GM12878 (cell line): ENCODE results near the gene BNIP5. TPM values are rescaled to one million over a fixed set of nuclear protein-coding genes. Genes with fewer than 3 reads are reported as not detected.

ENCODE experiments used
- ATAC-seq: fragments of 200-7000 bp; cut with Tn5 transposase; 3 replicates; pipeline ENCODE4 v1.9.1; 2020; ENCODE audit warnings: mild to moderate bottlenecking, moderate library complexity
- Bru-seq: library from RNA; stranded (reverse); fragments of 400-500 nt; gene quantifications from one replicate; lab custom pipeline; 2021; lab: Mats Ljungman, UMichigan
- BruChase-seq, 2 experiments: library from RNA; stranded (reverse); fragments of 400-500 nt; gene quantifications; one replicate each; lab custom pipeline; 2021; lab: Mats Ljungman, UMichigan
- BruUV-seq: library from RNA; stranded (reverse); fragments of 400-500 nt; replicated peaks from 2 replicates; lab custom pipeline; 2021; lab: Mats Ljungman, UMichigan
- CTCF ChIA-PET: fragments of 300-600 bp; sonication (Branson Sonifier 250); formaldehyde crosslinking; extraction: SDS; loops from one replicate; lab custom pipeline; 2021; ENCODE audit warnings: inconsistent platforms; lab: Yijun Ruan, JAX
- POLR2A ChIA-PET: fragments of 350-600 bp; formaldehyde crosslinking; extraction: SDS; loops from one replicate; lab custom pipeline; 2021; ENCODE audit warnings: inconsistent platforms; lab: Charles Lee
- RAD21 ChIA-PET: fragments of 300-600 bp; sonication (Branson Sonifier 250); formaldehyde crosslinking; loops from one replicate; lab custom pipeline; 2023; ENCODE audit warnings: antibody characterized with exemption; ENCODE audit not compliant: unreplicated experiment; lab: Charles Lee
- SMC1A ChIA-PET: fragments of 300-600 bp; sonication (Branson Sonifier 250); formaldehyde crosslinking; loops from one replicate; lab custom pipeline; 2023; ENCODE audit not compliant: unreplicated experiment, uncharacterized antibody; lab: Charles Lee
- DNase-seq: peaks from one replicate; pipeline ENCODE4 v3.0.0-alpha.2; 2011; ENCODE audit warnings: low read depth, low spot score
- FAIRE-seq: peaks from 3 replicates; lab custom pipeline; 2011; peaks lifted over from hg19 to GRCh38; lab: Jason Lieb, UNC
- H2AFZ ChIP-seq: 2 replicates; pipeline ENCODE4 v1.6.0; 2011; ENCODE audit warnings: low read depth, low read length, control low read depth; ENCODE audit not compliant: control insufficient read depth
- H3K27ac ChIP-seq: 2 replicates; pipeline ENCODE4 v1.5.1; 2011; ENCODE audit warnings: control low read depth; ENCODE audit not compliant: control insufficient read depth, insufficient read depth
- H3K27me3 ChIP-seq, 2 experiments: replicated peaks in 1 of 2; 2 replicates each; pipeline versions ENCODE4 v1.6.0 to v1.6.1; 2011; ENCODE audit warnings: low read length in 1 of 2; ENCODE audit not compliant: control insufficient read depth in 2 of 2, insufficient read depth in 2 of 2
- H3K36me3 ChIP-seq, 2 experiments: 2 replicates each; pipeline ENCODE4 v1.5.1; 2011; ENCODE audit warnings: low read length in 1 of 2; ENCODE audit not compliant: control insufficient read depth in 2 of 2, insufficient read depth in 2 of 2
- H3K4me1 ChIP-seq: 2 replicates; pipeline ENCODE4 v1.6.1; 2011; ENCODE audit warnings: mild to moderate bottlenecking, low read length, moderate library complexity, mixed read lengths; ENCODE audit not compliant: control insufficient read depth, insufficient read depth
- H3K4me2 ChIP-seq: 2 replicates; pipeline ENCODE4 v1.6.0; 2011; ENCODE audit warnings: control low read depth; ENCODE audit not compliant: control insufficient read depth, insufficient read depth
- H3K4me3 ChIP-seq: fragments of 200-600 bp; sonication (generic); 2 replicates; pipeline ENCODE4 v1.5.1; 2016
- H3K79me2 ChIP-seq: 2 replicates; pipeline ENCODE4 v1.6.0; 2011; ENCODE audit warnings: low read length; ENCODE audit not compliant: control insufficient read depth, insufficient read depth
- H3K9ac ChIP-seq: 2 replicates; pipeline ENCODE4 v1.8.0; 2011; ENCODE audit warnings: low read length, control low read depth, mixed read lengths; ENCODE audit not compliant: control insufficient read depth, insufficient read depth
- H3K9me3 ChIP-seq: replicated peaks from 3 replicates; pipeline ENCODE4 v1.5.1; 2011; ENCODE audit warnings: mild to moderate bottlenecking, low read length; ENCODE audit not compliant: control insufficient read depth, insufficient read depth
- H4K20me1 ChIP-seq: 2 replicates; pipeline ENCODE4 v1.6.0; 2011; ENCODE audit not compliant: control insufficient read depth, insufficient read depth
- CHD2 ChIP-seq: IDR thresholded peaks from 2 replicates; pipeline ENCODE4 v1.6.1; 2011; ENCODE audit warnings: low read depth, low read length, improper control_type of control experiment, borderline replicate concordance
- ESRRA ChIP-seq: IDR thresholded peaks from 2 replicates; pipeline ENCODE4 v1.6.1; 2012; ENCODE audit warnings: mild to moderate bottlenecking, low read length, improper control_type of control experiment
- FOS ChIP-seq: IDR thresholded peaks from 3 replicates; pipeline ENCODE4 v1.6.1; 2011; ENCODE audit warnings: borderline replicate concordance; ENCODE audit not compliant: insufficient read length; ENCODE audit errors: extremely low read depth
- PAX5 ChIP-seq: IDR thresholded peaks from 2 replicates; pipeline ENCODE4 v1.6.1; 2011; ENCODE audit warnings: low read depth, low read length, borderline replicate concordance
- RFX5 ChIP-seq: IDR thresholded peaks from 2 replicates; pipeline ENCODE4 v1.6.1; 2011; ENCODE audit warnings: low read depth, low read length, improper control_type of control experiment
- RUNX3 ChIP-seq: IDR thresholded peaks from 2 replicates; pipeline ENCODE4 v1.6.1; 2012; ENCODE audit warnings: low read length, inconsistent platforms
- ZZZ3 ChIP-seq: IDR thresholded peaks from 2 replicates; pipeline ENCODE4 v1.6.1; 2011; ENCODE audit warnings: low read depth; ENCODE audit not compliant: control insufficient read depth, insufficient read length
- WGBS: methylation state at CpG from one replicate; pipeline ENCODE4 v1.1.6; 2016; ENCODE audit warnings: low lambda C conversion rate; ENCODE audit not compliant: insufficient replicate concordance, insufficient coverage; ENCODE audit errors: missing lambda C conversion rate; 5-methylcytosine and 5-hydroxymethylcytosine counted together
- in situ Hi-C: fragments of 300-500 bp; cut with MboI; formaldehyde crosslinking; loops from 9 replicates; pipeline ENCODE4 v1.14.3; 2018; ENCODE audit warnings: mixed read lengths
- intact Hi-C: fragments of 100-400 bp; cut with micrococcal nuclease; formaldehyde crosslinking; loops from one replicate; pipeline ENCODE4 v1.14.2; 2022; ENCODE audit not compliant: unreplicated experiment
- long read RNA-seq, 2 experiments: library from polyadenylated mRNA; unstranded; transcript quantifications; one replicate each; pipeline ENCODE4 v2.0.0, GENCODE V29; 2019 to 2020
- polyA minus RNA-seq, 3 experiments: library from RNA; depleted of rRNA, polyadenylated mRNA; stranded (reverse); fragments of >200 nt; gene quantifications; 2 replicates each; pipeline ENCODE4 v1.2.3, GENCODE V29; 2011
- polyA plus RNA-seq, 11 experiments: library from polyadenylated mRNA; depleted of rRNA in 4 of 11; unstranded in 6 of 11; stranded (reverse) in 5 of 11; fragments of >200 nt; fragmentation: Nextera tagmentation in 4 of 11; fragmentation: Illumina TruSeq in 1 of 11; extraction: Ambion mirVana in 4 of 11; extraction: Trizol in 1 of 11; gene quantifications; 1 replicate in 1 of 11; 2 replicates in 10 of 11; pipeline versions ENCODE4 v1.2.1 to v1.2.3, GENCODE V29; 2011 to 2016; ENCODE audit warnings: inconsistent platforms in 2 of 11, missing spikeins in 2 of 11, low read depth in 1 of 11
- total RNA-seq, 4 experiments: library from RNA; depleted of rRNA in 3 of 4; stranded (reverse); fragments of >200 nt in 3 of 4; fragmentation: Illumina TruSeq in 1 of 4; extraction: Trizol in 1 of 4; gene quantifications; 2 replicates each; pipeline versions ENCODE4 v1.2.1 to v1.2.3, GENCODE V29; 2013 to 2021
- TF ChIP-seq, protein P1 (sequence below): fragments of 450-650 bp; formaldehyde crosslinking; IDR thresholded peaks from 2 replicates; pipeline ENCODE4 v1.4.0; 2020; ENCODE audit warnings: mild to moderate bottlenecking, moderate library complexity

BNIP5 gene, protein sequence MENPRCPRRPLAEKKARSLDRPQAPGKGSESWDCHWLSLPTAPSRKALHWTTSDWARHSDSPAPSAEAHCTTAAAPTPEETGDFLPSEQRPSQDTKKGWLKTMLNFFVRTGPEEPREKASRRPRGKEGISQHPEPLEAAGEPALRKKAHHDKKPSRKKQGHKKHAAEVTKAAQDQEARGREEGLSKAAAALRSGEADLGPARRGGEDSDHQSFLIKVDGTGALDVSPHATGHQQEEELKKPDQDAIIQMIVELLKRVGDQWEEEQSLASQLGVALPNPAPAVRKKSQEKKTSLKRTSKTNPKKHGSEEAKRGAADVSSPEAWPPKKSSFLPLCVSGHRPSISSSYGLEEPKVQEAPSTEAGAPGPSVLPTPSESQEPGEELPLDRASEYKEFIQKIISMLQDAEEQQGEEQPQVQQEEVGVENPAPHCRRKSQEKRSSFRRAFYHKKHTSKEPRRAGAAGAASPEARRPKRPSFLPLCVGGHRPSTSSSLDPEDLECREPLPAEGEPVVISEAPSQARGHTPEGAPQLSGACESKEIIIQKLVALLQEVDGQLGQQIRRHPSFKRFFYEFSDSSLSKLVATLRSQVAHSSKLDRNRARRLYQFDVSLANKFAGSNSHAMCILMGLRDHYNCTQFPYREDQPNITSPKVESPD
- 0.48 and 0.86 TPM in 2 replicates for total RNA-seq (2013; cell fraction: nucleolus; rRNA removed)
- total RNA-seq (2014; rRNA removed) (0.05 and 0.06 TPM in 2 replicates), total RNA-seq (2014; rRNA removed; fragmentation: Illumina TruSeq; extraction: Trizol) (0.04 and 0.09 TPM in 2 replicates), total RNA-seq (2021) (0.08 and 0.13 TPM in 2 replicates), polyA plus RNA-seq (2011; rRNA removed) (0.36 and 0.68 TPM in 2 replicates), polyA plus RNA-seq (2014; fragmentation: Illumina TruSeq; extraction: Trizol) (0.09 and 0.16 TPM in 2 replicates), polyA plus RNA-seq (2014; fragmentation: Nextera tagmentation; extraction: Ambion mirVana) (under 1 TPM in 1 of 2 experiments, not detected in 1; 0.02 TPM), polyA plus RNA-seq (2014; rRNA removed) (0.03 and 0.04 TPM in 2 replicates), polyA plus RNA-seq (2016; fragmentation: Nextera tagmentation; extraction: Ambion mirVana) (under 1 TPM in 1 of 2 experiments, not detected in 1; 0.04 TPM), polyA minus RNA-seq (2011; rRNA and poly(A)+ RNA removed) (0.21 and 0.29 TPM in 2 replicates), Bru-seq, nascent RNA (percentile 40 among the genes with signal in this experiment), BruChase-seq, experiment 1, labeled RNA remaining after a 6-hour chase (percentile 35 among the genes with signal in this experiment), BruChase-seq, experiment 2, labeled RNA remaining after a 2-hour chase (percentile 31 among the genes with signal in this experiment)
- polyA plus RNA-seq (2011; ENCODE audit: low read depth), result 0.08 TPM
- polyA plus RNA-seq (2011; cell fraction: cytosol; rRNA removed), result 0.35 and 0.40 TPM in 2 replicates
- 0.23 and 0.40 TPM in 2 replicates for polyA plus RNA-seq (2011; cell fraction: nucleus; rRNA removed)
- polyA plus RNA-seq (2012), result 0.12 and 0.13 TPM in 2 replicates
- not detected in 2 replicates for polyA minus RNA-seq (2011; cell fraction: cytosol; rRNA and poly(A)+ RNA removed)
- polyA minus RNA-seq (2011; cell fraction: nucleus; rRNA and poly(A)+ RNA removed), result 0.10 and 0.12 TPM in 2 replicates
- long read RNA-seq, experiment 1, result 0 reads
- long read RNA-seq, experiment 2, result 0 reads

- BruUV-seq, result no TSS peak
- H3K36me3 ChIP-seq, result no peaks in the 10 kb centered on the region
- CTCF ChIA-PET, result interaction anchor here (0.6 to 19.9 kb wide), 12 partner anchors 10 to 423 kb away, joined by 3 to 483 read pairs (median 3); partner anchors contain the start of gene MAPK14
- H3K79me2 ChIP-seq, result no peaks in the 10 kb centered on the region
- SMC1A ChIA-PET, result interaction anchor here (0.5 to 13.7 kb wide), 10 partner anchors 9 to 449 kb away, joined by 3 to 386 read pairs (median 4); no protein-coding TSS in a partner anchor
- no peaks in the 10 kb centered on the region for H4K20me1 ChIP-seq
- H2AFZ ChIP-seq, result no peak within 1 kb of the TSS
- H3K4me1 ChIP-seq, result peaks cover 39% of the 10 kb centered on the region
- in situ Hi-C loops, result no loop called here
- 7% methylated on average over 3 of the region's 3 CpGs for WGBS
- FAIRE-seq (no peak), DNase-seq (no peak), ATAC-seq (peak; percentile 63)
- RAD21 ChIA-PET, result interaction anchor here (1.1 to 11.6 kb wide), 10 partner anchors 9 to 36 kb away, joined by 3 to 311 read pairs (median 5); no protein-coding TSS in a partner anchor
- POLR2A ChIA-PET, result interaction anchor here (0.5 to 6.0 kb wide), 8 partner anchors 9 to 985 kb away, joined by 3 to 44 read pairs (median 6); partner anchors contain the start of gene MAPK14
- H3K9ac ChIP-seq, result no peak within 1 kb of the TSS
- H3K4me2 ChIP-seq, result peak within 1 kb of the TSS; percentile 75
- H3K27ac ChIP-seq, result no peak within 1 kb of the TSS
- no peaks in the 10 kb centered on the region for H3K9me3 ChIP-seq
- no peak within 1 kb of the TSS for H3K4me3 ChIP-seq
- H3K27me3 ChIP-seq, result peaks cover 0 to 3% of the 10 kb centered on the region in 2 experiments; a peak in 1 of 4 replicates
- intact Hi-C loops, result loop anchor here (5.0 kb wide), 1 partner anchor 35 kb away; no protein-coding TSS in a partner anchor
- TF ChIP-seq FOS (no peak), ESRRA (no peak), RUNX3 (peak; percentile 48), RFX5 (no peak), CHD2 (no peak), ZZZ3 (no peak), PAX5 (no peak)
- TF ChIP-seq, protein P1, sequence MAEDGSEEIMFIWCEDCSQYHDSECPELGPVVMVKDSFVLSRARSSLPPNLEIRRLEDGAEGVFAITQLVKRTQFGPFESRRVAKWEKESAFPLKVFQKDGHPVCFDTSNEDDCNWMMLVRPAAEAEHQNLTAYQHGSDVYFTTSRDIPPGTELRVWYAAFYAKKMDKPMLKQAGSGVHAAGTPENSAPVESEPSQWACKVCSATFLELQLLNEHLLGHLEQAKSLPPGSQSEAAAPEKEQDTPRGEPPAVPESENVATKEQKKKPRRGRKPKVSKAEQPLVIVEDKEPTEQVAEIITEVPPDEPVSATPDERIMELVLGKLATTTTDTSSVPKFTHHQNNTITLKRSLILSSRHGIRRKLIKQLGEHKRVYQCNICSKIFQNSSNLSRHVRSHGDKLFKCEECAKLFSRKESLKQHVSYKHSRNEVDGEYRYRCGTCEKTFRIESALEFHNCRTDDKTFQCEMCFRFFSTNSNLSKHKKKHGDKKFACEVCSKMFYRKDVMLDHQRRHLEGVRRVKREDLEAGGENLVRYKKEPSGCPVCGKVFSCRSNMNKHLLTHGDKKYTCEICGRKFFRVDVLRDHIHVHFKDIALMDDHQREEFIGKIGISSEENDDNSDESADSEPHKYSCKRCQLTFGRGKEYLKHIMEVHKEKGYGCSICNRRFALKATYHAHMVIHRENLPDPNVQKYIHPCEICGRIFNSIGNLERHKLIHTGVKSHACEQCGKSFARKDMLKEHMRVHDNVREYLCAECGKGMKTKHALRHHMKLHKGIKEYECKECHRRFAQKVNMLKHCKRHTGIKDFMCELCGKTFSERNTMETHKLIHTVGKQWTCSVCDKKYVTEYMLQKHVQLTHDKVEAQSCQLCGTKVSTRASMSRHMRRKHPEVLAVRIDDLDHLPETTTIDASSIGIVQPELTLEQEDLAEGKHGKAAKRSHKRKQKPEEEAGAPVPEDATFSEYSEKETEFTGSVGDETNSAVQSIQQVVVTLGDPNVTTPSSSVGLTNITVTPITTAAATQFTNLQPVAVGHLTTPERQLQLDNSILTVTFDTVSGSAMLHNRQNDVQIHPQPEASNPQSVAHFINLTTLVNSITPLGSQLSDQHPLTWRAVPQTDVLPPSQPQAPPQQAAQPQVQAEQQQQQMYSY, result no peak
Observed at GRCh38 chr6:36336779-36337241, at the start of gene BNIP5. Gene BNIP5 (minus strand): TSS chr6:36336888. CDS start chr6:36330690, 6,198 bp downstream.
